Kidney epithelial cell (primary cell): Measurements from ENCODE around the gene LIG3. TPM values are rescaled to one million over a fixed set of nuclear protein-coding genes. Genes with fewer than 3 reads are reported as not detected.
"Not testable (repeated sequence)": the region's sequence is repeated elsewhere in the genome, so short reads cannot be mapped to it uniquely, and the experiment has no call there.

ENCODE experiments used
- DNase-seq: peaks from one replicate; pipeline ENCODE4 v3.0.0-alpha.2; 2010; ENCODE audit warnings: low read depth
- H3K27me3 ChIP-seq: 2 replicates; pipeline ENCODE4 v1.6.0; 2011; ENCODE audit warnings: low read length; ENCODE audit not compliant: control insufficient read depth, insufficient read depth
- H3K36me3 ChIP-seq: 2 replicates; pipeline ENCODE4 v1.5.1; 2011; ENCODE audit warnings: low read length; ENCODE audit not compliant: control insufficient read depth, insufficient read depth
- H3K4me3 ChIP-seq: 2 replicates; pipeline ENCODE4 v1.5.1; 2011; ENCODE audit warnings: low read depth, mild to moderate bottlenecking, control low read depth, low read length
- CTCF ChIP-seq: IDR thresholded peaks from 2 replicates; pipeline ENCODE4 v1.5.1; 2011; ENCODE audit warnings: mild to moderate bottlenecking, moderate library complexity, low read length, control low read depth, inconsistent platforms; ENCODE audit not compliant: insufficient read depth, poor library complexity, severe bottlenecking
- total RNA-seq: library from RNA; depleted of rRNA; stranded (reverse); fragments of >200 nt; gene quantifications from 2 replicates; pipeline ENCODE4 v1.2.3, GENCODE V29; 2015

The LIG3 gene
- total RNA-seq, 1 donor from 2014 or later: 35.2 TPM

DNA sequence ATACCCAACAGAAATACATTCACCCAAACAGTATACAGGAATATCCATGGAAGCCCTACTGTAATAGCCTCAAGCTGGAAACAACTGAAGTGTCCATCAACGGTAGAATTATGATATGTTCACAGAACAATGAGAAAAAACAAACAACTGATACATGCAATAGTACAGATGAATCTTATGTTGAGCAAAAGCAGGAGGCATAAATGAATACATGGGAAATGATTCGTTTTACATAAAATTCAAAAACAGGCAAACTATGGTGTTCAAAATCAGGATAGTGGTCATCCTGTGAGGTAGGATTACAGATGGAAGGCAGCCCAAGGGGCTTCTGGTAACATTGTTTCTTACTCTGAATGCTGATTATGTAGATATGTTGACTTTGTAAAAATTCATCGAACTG is 58.1 kb downstream of the LIG3 start:
- no peak for TF ChIP-seq CTCF
- H3K4me3 ChIP-seq: no peak overlapping the region

GRCh38 chr17:35041390-35041789 is 61.1 kb downstream of the LIG3 start:
- Histone ChIP-seq H3K36me3 (no peaks in the 10 kb centered on the region), H3K4me3 (no peak overlapping the region), H3K27me3 (no peaks in the 10 kb centered on the region)
- no peak for DNase-seq
- no peak for TF ChIP-seq CTCF

More for the DNA sequence above, 58.1 kb downstream of the LIG3 start:
- DNase-seq: no peak
- H3K27me3 ChIP-seq: no peaks in the 10 kb centered on the region
- no peaks in the 10 kb centered on the region for H3K36me3 ChIP-seq

GRCh38 chr17:35044181-35044580 is 63.9 kb downstream of the LIG3 start:
- Histone ChIP-seq H3K36me3 (no peaks in the 10 kb centered on the region), H3K27me3 (no peaks in the 10 kb centered on the region), H3K4me3 (no peak overlapping the region)
- TF ChIP-seq CTCF: no peak
- DNase-seq: no peak

DNA sequence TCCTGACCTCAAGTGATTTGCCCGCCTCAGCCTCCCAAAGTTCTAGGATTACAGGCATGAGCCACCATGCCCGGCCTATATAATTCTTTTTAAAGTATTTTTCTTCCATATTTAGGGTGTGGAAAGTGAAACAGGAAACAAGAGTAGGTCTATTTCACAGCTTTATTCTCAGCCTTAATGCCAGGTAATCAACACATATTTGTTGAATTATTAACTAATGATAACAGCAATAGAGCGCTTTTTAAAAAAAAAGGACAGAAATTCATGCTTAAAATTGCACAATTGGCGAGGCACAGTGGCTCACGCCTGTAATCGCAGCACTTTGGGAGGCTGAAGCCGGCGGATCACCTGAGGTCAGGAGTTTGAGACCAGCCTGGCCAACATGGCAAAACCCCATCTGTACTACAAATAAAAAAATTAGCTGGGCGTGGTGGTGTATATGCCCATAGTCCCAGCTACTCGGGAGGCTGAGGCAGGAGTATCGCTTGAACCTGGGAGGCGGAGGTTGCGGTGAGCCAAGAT is 65.2 kb downstream of the LIG3 start:
- DNase-seq, H3K4me3 ChIP-seq, H3K36me3 ChIP-seq, H3K27me3 ChIP-seq: not testable (repeated sequence)

- no peaks in the 10 kb centered on the region for H3K36me3 ChIP-seq
- TF ChIP-seq CTCF: no peak
Observed at GRCh38 chr17:35046245-35046644, 65.9 kb downstream of the LIG3 start.

DNA sequence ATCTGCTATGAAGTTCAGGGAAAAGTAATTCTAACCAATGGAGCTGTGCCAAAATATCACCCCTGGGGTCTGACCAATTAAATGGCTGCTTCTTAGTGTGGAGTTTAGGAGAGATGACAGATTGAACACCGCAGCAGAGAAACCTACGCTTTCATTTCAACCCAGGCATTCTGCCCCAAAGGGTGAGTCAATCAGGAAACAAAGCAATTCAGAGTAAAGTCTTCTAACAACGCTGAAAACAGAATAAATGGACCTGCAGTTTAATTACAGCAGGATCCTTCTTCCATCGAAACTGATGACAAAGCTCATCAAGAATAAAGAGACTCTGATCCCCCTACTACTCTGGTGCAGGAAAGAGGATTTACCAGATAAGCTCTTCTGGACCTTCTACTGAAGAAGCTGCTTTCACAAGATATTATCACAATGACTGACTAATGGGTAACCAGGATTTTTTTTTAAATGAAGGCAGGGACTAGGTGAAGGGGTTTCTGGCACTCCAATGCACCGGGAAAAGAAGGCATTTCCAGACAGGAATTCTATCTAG is 66.5 kb downstream of the LIG3 start:
- no peak for TF ChIP-seq CTCF
- Histone ChIP-seq H3K4me3 (no peak overlapping the region), H3K27me3 (no peaks in the 10 kb centered on the region), H3K36me3 (no peaks in the 10 kb centered on the region)
- no peak for DNase-seq

More at GRCh38 chr17:35046245-35046644, 65.9 kb downstream of the LIG3 start:
- Histone ChIP-seq H3K4me3 (no peak overlapping the region), H3K27me3 (no peaks in the 10 kb centered on the region)
- DNase-seq: no peak
